Lung (tissue), 12 donors: Measurements from ENCODE around the gene MLANA. TPM values are rescaled to one million over a fixed set of nuclear protein-coding genes. Genes with fewer than 3 reads are reported as not detected.
A peak's percentile ranks its signal among the peaks of the same experiment; 100 is the strongest.

Experiments used
- ATAC-seq: fragments of 200-7000 bp; cut with Tn5 transposase; one replicate; pipeline ENCODE4 v1.9.1; 2020; ENCODE audit warnings: moderate number of reproducible peaks; ENCODE audit not compliant: insufficient read depth, low FRiP score
- DNase-seq, 3 donors: peaks; one replicate each; pipeline ENCODE4 v3.0.0-alpha.2; 2013 to 2017
- H3K27ac ChIP-seq, 2 donors: one replicate each; pipeline ENCODE4 v1.5.1; 2013; ENCODE audit warnings: mild to moderate bottlenecking in 2 of 2, moderate library complexity in 2 of 2, control low read depth in 1 of 2, inconsistent platforms in 1 of 2, low read depth in 1 of 2, low read length in 1 of 2
- H3K27me3 ChIP-seq, 3 donors: one replicate each; pipeline ENCODE4 v1.5.1; 2013; ENCODE audit warnings: low read length in 2 of 3; ENCODE audit not compliant: control insufficient read depth in 3 of 3, insufficient read depth in 3 of 3
- H3K36me3 ChIP-seq, 4 donors: one replicate each; pipeline ENCODE4 v1.5.1; 2013; ENCODE audit warnings: low read length in 4 of 4, mild to moderate bottlenecking in 1 of 4, moderate library complexity in 1 of 4; ENCODE audit not compliant: control insufficient read depth in 4 of 4, insufficient read depth in 4 of 4
- H3K4me1 ChIP-seq, 5 donors: one replicate each; pipeline ENCODE4 v1.5.1; 2013; ENCODE audit warnings: low read length in 5 of 5, mild to moderate bottlenecking in 2 of 5, moderate library complexity in 1 of 5; ENCODE audit not compliant: control insufficient read depth in 5 of 5, insufficient read depth in 5 of 5
- H3K4me3 ChIP-seq: one replicate; pipeline ENCODE4 v1.5.1; 2013; ENCODE audit warnings: mild to moderate bottlenecking, control low read depth, moderate library complexity
- H3K9ac ChIP-seq, 2 donors: one replicate each; pipeline ENCODE4 v1.5.1; 2013; ENCODE audit warnings: low read length in 2 of 2, control low read depth in 1 of 2; ENCODE audit not compliant: insufficient read depth in 1 of 2
- H3K9me3 ChIP-seq, 4 donors: one replicate each; pipeline ENCODE4 v1.5.1; 2013; ENCODE audit warnings: low read length in 3 of 4, mild to moderate bottlenecking in 1 of 4, moderate library complexity in 1 of 4; ENCODE audit not compliant: control insufficient read depth in 4 of 4, insufficient read depth in 3 of 4
- WGBS, 2 donors: extraction: QIAGEN DNeasy Blood & Tissue Kit; methylation state at CpG; one replicate each; pipeline ENCODE4 v1.1.7; 2013; 5-methylcytosine and 5-hydroxymethylcytosine counted together
- polyA plus RNA-seq, 2 donors: library from polyadenylated mRNA; stranded (reverse); fragments of 200-250 nt; gene quantifications; one replicate each; pipeline ENCODE4 v1.2.1, GENCODE V29; 2013
- total RNA-seq, 2 donors: library from RNA; depleted of rRNA in 1 of 2; stranded (reverse); fragments of >200 nt in 1 of 2; gene quantifications; one replicate each; pipeline ENCODE4 v1.2.1, GENCODE V29; 2014 to 2021
- TF ChIP-seq, protein P1 (sequence below): IDR thresholded peaks from 2 replicates; pipeline ENCODE4 v1.5.1; 2012; ENCODE audit warnings: mild to moderate bottlenecking; ENCODE audit errors: control extremely low read depth, extremely low read depth
- donor health status: control.
- donor health status: control.
- donor health status: Bipolar disorder and iron deficiency.
- donor health status: healthy.
- donor health status: DM: yes; HTN: yes; CAD: no.

MLANA gene
- total and polyA plus RNA-seq, 4 donors: not detected

DNA sequence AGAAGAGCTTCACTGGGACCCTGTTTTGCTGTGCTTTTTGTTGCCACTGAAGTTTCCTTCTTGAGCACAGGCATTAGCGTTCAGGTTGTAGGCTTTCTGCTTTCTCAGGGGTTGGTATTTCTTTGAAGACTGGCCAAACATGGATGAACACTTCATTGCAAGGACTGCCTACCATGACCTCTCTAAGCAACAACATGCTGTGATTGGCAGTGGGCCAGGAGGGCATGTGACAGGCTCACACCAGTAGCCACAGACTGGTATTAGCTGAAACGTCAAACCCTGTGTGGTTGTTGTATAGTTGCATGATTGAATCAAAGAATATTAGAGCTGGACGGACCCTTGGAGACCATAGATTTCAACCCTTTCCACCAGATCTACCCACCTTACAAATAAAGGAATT lies 20.0 kb upstream of the MLANA start:
- TF ChIP-seq, protein P1, sequence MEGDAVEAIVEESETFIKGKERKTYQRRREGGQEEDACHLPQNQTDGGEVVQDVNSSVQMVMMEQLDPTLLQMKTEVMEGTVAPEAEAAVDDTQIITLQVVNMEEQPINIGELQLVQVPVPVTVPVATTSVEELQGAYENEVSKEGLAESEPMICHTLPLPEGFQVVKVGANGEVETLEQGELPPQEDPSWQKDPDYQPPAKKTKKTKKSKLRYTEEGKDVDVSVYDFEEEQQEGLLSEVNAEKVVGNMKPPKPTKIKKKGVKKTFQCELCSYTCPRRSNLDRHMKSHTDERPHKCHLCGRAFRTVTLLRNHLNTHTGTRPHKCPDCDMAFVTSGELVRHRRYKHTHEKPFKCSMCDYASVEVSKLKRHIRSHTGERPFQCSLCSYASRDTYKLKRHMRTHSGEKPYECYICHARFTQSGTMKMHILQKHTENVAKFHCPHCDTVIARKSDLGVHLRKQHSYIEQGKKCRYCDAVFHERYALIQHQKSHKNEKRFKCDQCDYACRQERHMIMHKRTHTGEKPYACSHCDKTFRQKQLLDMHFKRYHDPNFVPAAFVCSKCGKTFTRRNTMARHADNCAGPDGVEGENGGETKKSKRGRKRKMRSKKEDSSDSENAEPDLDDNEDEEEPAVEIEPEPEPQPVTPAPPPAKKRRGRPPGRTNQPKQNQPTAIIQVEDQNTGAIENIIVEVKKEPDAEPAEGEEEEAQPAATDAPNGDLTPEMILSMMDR: no peak

DNA sequence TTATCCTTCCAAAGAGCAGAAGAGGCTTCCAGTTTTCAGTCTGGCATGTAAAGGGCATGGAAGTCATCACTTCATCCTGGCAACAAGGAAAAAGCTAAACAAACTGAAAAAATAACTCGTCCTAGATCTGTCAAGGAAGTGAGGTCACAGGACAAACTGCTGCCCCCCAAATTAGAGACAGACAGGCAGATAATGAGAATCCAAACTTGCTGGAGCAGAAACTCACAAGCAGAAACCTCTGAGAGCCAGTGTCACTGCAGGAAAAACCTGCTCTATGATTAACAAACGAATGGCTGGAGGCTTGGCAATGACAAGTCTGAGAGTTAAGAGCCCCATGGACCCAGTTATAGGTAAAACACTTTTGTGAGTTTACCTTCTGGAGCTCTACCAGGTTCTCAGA lies 18.9 kb upstream of the MLANA start:
- Histone ChIP-seq H3K4me1 (peaks cover 0 to 4% (median 0%) of the 10 kb centered on the region in 5 donors), H3K27me3 (no peaks in the 10 kb centered on the region), H3K9ac (no peak overlapping the region), H3K9me3 (no peaks in the 10 kb centered on the region), H3K36me3 (no peaks in the 10 kb centered on the region), H3K27ac (no peak overlapping the region), H3K4me3 (no peak overlapping the region)
- TF ChIP-seq, protein P1: no peak
- DNase-seq (no peak), ATAC-seq (no peak)
- 44 to 65% methylated on average over 2 of the region's 2 CpGs for WGBS, 2 donors

More for the DNA sequence above, 20.0 kb upstream of the MLANA start:
- Histone ChIP-seq H3K36me3 (no peaks in the 10 kb centered on the region), H3K27me3 (no peaks in the 10 kb centered on the region), H3K4me1 (peaks cover 0 to 2% (median 0%) of the 10 kb centered on the region in 5 donors), H3K27ac (no peak overlapping the region), H3K9me3 (no peaks in the 10 kb centered on the region), H3K9ac (no peak overlapping the region), H3K4me3 (no peak overlapping the region)
- ATAC-seq (no peak), DNase-seq (peak in 2 of 3 donors; percentile 27 to 48)
- WGBS, 2 donors: 70 to 72% methylated on average over 3 of the region's 3 CpGs

DNA sequence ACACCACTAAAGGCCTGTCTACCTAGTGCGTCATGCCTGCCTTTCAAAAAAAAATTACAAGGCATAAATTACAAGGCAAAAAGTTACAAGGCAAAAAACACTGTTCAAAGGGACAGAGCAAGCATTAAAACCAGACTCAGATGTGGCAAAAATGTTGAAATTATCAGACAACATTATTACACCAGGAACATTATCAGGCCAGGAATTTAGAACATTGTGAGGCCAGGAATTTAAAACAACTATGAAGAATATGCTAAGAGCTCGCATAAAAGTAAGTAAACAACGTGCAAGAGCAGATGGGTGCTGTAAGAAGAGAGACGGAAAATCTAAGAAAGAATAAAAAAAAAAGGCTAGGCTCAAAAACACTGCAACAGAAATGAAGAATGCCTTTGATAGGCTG lies 18.2 kb upstream of the MLANA start:
- Histone ChIP-seq H3K9me3 (no peaks in the 10 kb centered on the region), H3K4me3 (no peak overlapping the region), H3K36me3 (no peaks in the 10 kb centered on the region), H3K27ac (no peak overlapping the region), H3K4me1 (peaks cover 0 to 4% (median 0%) of the 10 kb centered on the region in 5 donors), H3K9ac (no peak overlapping the region), H3K27me3 (no peaks in the 10 kb centered on the region)
- no peak for DNase-seq
- no peak for ATAC-seq
- TF ChIP-seq, protein P1: no peak
- 59 to 66% methylated on average over 4 of the region's 4 CpGs for WGBS, 2 donors

DNA sequence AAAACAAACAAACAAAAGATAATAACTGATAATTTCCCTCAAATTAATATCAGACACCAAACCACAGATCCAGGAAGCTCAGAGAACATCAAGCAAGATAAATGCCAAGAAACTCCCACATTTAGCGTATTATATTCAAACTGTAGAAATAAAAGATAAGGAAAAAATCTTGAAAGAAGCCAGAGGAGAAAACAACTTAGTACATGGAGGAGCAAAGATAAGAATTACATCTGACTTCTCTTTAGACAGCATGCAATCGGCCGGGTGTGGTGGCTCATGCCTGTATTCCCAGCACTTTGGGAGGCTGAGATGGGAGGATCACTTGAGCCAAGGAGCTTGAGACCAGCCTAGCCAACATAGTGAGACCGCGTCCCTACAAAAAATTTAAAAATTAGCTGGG lies 17.2 kb upstream of the MLANA start:
- H3K9ac ChIP-seq: no peak overlapping the region

More for the DNA sequence above, 17.2 kb upstream of the MLANA start:
- Histone ChIP-seq H3K27ac (no peak overlapping the region), H3K27me3 (no peaks in the 10 kb centered on the region), H3K9me3 (no peaks in the 10 kb centered on the region), H3K4me3 (no peak overlapping the region), H3K36me3 (no peaks in the 10 kb centered on the region), H3K4me1 (peaks cover 0 to 4% (median 0%) of the 10 kb centered on the region in 5 donors)
- DNase-seq (no peak), ATAC-seq (no peak)
- WGBS, 2 donors: 97 to 98% methylated on average over 5 of the region's 5 CpGs
- TF ChIP-seq, protein P1: no peak
